Left ventricle myocardium inferior (tissue), 1 donor: ENCODE measurements around the gene KCND2. TPM values are rescaled to one million over a fixed set of nuclear protein-coding genes. Genes with fewer than 3 reads are reported as not detected.
A peak's percentile ranks its signal among the peaks of the same experiment; 100 is the strongest.
"Not testable (repeated sequence)": the region's sequence is repeated elsewhere in the genome, so short reads cannot be mapped to it uniquely, and the experiment has no call there.

Experiments used
- DNase-seq: peaks from one replicate; pipeline ENCODE4 v3.0.0-alpha.2; 2020
- H3K27ac ChIP-seq: fragments of 200-600 bp; replicated peaks from 2 replicates; pipeline ENCODE4 v1.8.0; 2021
- H3K27me3 ChIP-seq: fragments of 200-600 bp; 2 replicates; pipeline ENCODE4 v1.8.0; 2021; ENCODE audit warnings: low read depth
- H3K36me3 ChIP-seq: fragments of 200-600 bp; 2 replicates; pipeline ENCODE4 v1.8.0; 2021
- H3K4me1 ChIP-seq: fragments of 200-600 bp; 2 replicates; pipeline ENCODE4 v1.8.0; 2021
- H3K4me3 ChIP-seq: fragments of 200-600 bp; 2 replicates; pipeline ENCODE4 v1.8.0; 2021; ENCODE audit warnings: mild to moderate bottlenecking, moderate library complexity
- H3K9me3 ChIP-seq: fragments of 200-600 bp; replicated peaks from 2 replicates; pipeline ENCODE4 v1.8.0; 2021
- CTCF ChIP-seq: fragments of 200-600 bp; IDR thresholded peaks from 2 replicates; pipeline ENCODE4 v1.8.0; 2021; ENCODE audit warnings: antibody characterized with exemption, mild to moderate bottlenecking, borderline replicate concordance
- intact Hi-C: fragments of 100-400 bp; cut with micrococcal nuclease; formaldehyde crosslinking; loops from one replicate; pipeline ENCODE4 v1.11.0; 2022
- total RNA-seq: library from RNA; stranded (reverse); fragmentation: NEBNext Ultra II Directional; extraction: Animal tissue kit (Norgen Biotek cat#: 25700); gene quantifications from one replicate; pipeline ENCODE4 v1.2.1, GENCODE V29; 2021
- donor health status: DM: no; HTN: yes; CAD: no; lungs with severe emphysema.

KCND2 gene
- total RNA-seq, 1 donor from 2014 or later: not detected

GRCh38 chr7:120780938-120781337, 508.0 kb downstream of the KCND2 start:
- H3K36me3 ChIP-seq: no peaks in the 10 kb centered on the region
- intact Hi-C loops: no loop called here
- H3K27ac ChIP-seq: no peak overlapping the region
- no peak for TF ChIP-seq CTCF
- H3K9me3 ChIP-seq: no peaks in the 10 kb centered on the region
- H3K27me3 ChIP-seq: no peaks in the 10 kb centered on the region
- H3K4me3 ChIP-seq: no peak overlapping the region
- DNase-seq: no peak
- H3K4me1 ChIP-seq: no peaks in the 10 kb centered on the region

- intact Hi-C loops, H3K36me3 ChIP-seq, DNase-seq, H3K4me3 ChIP-seq, H3K4me1 ChIP-seq, H3K27me3 ChIP-seq, H3K9me3 ChIP-seq, H3K27ac ChIP-seq: not testable (repeated sequence)
Observed at GRCh38 chr7:120781924-120782323, 508.9 kb downstream of the KCND2 start.

- no peak overlapping the region for H3K4me3 ChIP-seq
- no peak for TF ChIP-seq CTCF
- no peaks in the 10 kb centered on the region for H3K4me1 ChIP-seq
- DNase-seq: no peak
- H3K27ac ChIP-seq: no peak overlapping the region
- intact Hi-C loops: no loop called here
- H3K36me3 ChIP-seq: peaks cover 2% of the 10 kb centered on the region
- H3K9me3 ChIP-seq: no peaks in the 10 kb centered on the region
- no peaks in the 10 kb centered on the region for H3K27me3 ChIP-seq
Observed at GRCh38 chr7:120783273-120783672, 510.3 kb downstream of the KCND2 start.

- intact Hi-C loops: no loop called here
- no peak for DNase-seq
- H3K27ac ChIP-seq: no peak overlapping the region
- H3K27me3 ChIP-seq: no peaks in the 10 kb centered on the region
- H3K9me3 ChIP-seq: no peaks in the 10 kb centered on the region
- peaks cover 7% of the 10 kb centered on the region for H3K36me3 ChIP-seq
- no peak for TF ChIP-seq CTCF
- H3K4me1 ChIP-seq: no peaks in the 10 kb centered on the region
- no peak overlapping the region for H3K4me3 ChIP-seq
Observed at GRCh38 chr7:120783721-120784120, 510.7 kb downstream of the KCND2 start.

GRCh38 chr7:120785095-120785494, 512.1 kb downstream of the KCND2 start:
- H3K36me3 ChIP-seq: peaks cover 11% of the 10 kb centered on the region
- no peaks in the 10 kb centered on the region for H3K9me3 ChIP-seq
- TF ChIP-seq CTCF: no peak
- no peaks in the 10 kb centered on the region for H3K4me1 ChIP-seq
- intact Hi-C loops: no loop called here
- no peak overlapping the region for H3K27ac ChIP-seq
- no peak overlapping the region for H3K4me3 ChIP-seq
- H3K27me3 ChIP-seq: no peaks in the 10 kb centered on the region
- no peak for DNase-seq

- Histone ChIP-seq H3K4me3 (no peak overlapping the region), H3K9me3 (peaks cover 8% of the 10 kb centered on the region), H3K4me1 (peaks cover 55% of the 10 kb centered on the region), H3K27ac (no peak overlapping the region), H3K27me3 (no peaks in the 10 kb centered on the region), H3K36me3 (peaks cover 11% of the 10 kb centered on the region)
- intact Hi-C loops: loop anchor here (5.0 kb wide), 1 partner anchor 150 kb away; no protein-coding TSS in a partner anchor
- peak; percentile 88 for TF ChIP-seq CTCF
- peak; percentile 74 for DNase-seq
Observed at GRCh38 chr7:120792091-120792860, 519.3 kb downstream of the KCND2 start.
